HG03442 (cell line): ENCODE measurements around the gene RESP18.

Experiments used
- ATAC-seq: cut with Tn5 transposase; IDR thresholded peaks from one replicate; pipeline ENCODE4 v1.9.1; 2021; ENCODE audit warnings: mild to moderate bottlenecking, moderate library complexity; ENCODE audit not compliant: unreplicated experiment

The RESP18 gene

DNA sequence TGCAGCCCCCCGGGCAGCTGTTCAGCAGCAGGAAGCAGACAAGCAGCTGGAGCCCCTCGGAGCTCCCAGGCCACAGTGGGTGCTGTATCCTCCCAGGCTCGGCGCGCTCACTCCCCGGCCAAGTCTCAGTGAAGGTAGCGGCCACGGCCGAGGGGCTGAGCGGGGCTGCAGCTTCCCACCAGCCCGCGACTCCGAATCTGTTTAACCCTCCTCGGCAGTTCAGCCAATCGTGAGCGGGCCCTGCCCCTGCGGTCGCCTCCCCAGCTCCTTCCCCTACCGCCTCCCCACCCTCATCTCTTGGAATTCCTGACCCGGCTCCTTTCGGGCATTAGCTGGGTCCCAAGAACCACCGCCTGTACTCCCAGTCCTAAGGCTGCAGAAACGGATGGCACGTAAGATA lies at the start of gene RESP18:
TSS of gene RESP18 (minus strand) at position 203 of the 400 bp plus-strand sequence.
- no peak for ATAC-seq

DNA sequence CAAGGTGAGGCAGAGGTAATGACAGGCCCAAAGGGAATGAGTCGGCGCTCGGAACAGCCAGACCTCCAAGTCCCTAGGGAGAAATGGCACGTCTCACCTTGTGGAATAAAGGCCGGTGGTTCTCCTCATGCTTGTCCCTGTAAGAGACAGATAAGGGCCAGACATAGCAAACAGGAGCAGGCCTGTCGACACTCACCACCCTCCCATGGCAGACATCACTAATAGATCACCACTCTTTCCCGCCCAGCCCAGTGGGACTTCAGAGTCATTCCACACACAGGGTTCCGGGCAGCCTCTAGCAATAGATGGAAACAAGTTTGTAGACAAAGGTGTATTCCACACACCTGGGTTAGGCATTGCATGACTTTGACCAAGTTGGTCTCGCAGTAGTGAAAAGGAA lies 48.9 kb upstream of the RESP18 start:
- no peak for ATAC-seq

DNA sequence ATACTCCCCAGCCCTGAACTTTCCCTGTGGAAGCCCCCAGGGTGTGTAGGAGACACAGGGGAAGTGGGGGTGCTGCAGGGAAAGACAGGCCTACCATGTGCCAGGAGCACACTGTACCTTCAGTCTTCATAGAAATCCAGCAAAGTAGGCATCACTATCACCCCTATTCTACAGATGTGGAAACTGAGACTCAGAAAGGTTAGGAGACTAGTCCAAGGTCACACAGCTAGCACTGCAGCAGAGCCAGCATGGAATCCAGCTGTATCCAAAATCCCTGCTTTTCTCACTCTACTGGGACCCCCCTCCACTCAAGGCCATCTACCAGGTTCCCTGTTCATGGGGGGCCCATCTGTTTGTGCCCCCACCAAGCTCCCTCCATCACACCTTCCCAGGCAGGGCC lies 48.4 kb upstream of the RESP18 start:
- no peak for ATAC-seq

DNA sequence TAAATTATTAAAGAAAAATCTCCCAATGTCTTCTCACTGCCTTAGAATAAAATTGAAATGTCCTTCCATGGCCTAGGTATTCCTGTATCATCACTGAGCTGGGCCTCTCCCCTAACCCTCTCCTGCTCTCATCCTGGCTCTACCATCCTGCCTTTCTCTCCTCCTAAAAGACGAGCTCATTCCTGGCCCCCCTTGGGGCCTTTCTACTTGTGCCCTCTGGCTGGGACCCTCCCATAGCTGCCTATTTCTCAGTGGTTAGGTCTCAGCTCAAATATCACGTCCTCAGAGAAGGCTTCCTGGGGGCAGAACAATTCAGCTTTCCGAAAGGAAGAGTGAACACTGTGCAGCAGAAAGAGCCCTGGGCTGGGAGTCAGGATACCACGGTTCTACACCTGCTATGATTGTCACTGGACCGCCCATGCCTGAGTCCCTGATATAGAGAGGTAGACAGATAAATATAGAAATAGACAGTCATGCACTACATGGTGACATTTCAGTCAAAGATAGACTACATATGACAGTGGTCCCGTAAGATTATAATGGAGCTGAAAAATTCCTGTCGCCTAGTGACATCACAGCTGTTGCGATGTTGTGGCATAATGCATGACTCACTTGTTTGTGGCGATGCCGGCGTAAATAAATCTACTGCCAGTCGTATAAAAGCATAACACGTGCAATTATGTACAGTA lies 45.8 kb upstream of the RESP18 start:
- no peak for ATAC-seq

DNA sequence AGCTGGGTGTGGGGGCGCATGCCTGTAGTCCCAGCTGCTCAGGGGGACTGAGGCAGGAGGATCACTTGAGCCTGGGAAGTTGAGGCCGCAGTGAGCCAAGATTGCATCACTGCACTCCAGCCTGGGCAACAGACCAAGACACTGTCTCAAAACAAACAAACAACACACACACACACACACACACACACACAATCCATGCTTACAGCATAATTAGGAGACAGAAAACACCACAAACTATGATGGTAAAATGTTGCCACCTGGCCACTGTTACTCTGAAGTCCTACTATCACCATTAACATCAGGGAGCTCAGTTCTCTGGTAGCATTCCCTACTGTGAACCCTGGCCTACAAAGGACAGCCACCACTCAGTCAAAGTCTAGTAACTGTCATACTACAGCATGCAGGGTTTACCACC lies 36.9 kb upstream of the RESP18 start:
- no peak for ATAC-seq

DNA sequence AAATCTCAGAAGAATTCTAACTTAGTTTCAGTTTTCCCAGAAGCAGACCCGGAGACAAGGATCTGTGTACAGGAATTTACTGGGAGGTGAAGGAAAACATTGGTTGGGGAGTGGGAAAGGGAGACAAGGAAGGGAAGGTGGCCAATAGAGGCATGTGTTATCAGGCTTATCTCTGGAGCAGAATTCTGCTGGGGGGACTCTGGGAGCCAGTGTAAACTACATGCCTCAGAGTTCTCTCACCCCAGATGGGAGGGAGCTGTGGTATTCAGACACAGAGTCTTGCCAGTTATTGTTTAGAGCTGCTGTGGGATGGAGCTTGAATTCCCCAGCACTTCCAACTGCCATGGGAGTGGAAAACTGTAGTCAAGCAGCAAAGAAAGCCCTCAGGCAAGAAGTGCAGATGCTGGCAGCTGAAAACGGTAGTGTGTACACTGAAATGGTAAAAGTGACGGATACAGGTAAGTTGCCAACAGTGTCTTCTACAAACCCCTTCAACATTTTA lies 36.2 kb upstream of the RESP18 start:
- ATAC-seq = no peak

DNA sequence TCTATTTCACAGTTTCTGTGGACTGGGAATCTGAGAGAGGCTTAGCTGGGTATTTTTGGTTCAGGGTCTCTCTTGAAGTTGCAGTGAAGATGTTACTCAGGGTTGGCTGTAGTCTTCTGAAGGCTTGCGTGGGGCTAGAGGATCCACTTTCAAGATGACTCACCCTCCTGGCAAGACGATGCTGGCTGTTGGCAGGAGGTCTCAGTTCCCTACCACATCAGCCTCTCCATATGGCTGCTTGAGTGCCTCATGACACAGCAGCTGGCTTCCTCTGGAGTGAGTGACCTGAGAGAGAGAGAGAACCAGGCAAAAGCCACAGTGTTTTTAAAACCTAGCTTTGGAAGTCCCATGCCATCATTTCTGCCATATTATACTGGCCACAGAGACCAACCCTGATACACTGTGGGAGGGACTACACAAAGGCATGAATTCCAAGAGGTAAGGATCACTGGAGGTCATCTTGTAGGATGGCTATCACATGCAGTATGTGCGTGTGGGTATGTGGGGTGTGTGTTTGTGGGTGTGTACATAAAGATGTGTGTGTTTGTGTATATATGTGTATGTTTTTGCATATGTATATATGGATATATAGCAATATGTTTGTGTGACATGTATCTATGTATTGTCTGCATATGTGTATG lies 30.1 kb upstream of the RESP18 start:
- ATAC-seq = peak; percentile 87

DNA sequence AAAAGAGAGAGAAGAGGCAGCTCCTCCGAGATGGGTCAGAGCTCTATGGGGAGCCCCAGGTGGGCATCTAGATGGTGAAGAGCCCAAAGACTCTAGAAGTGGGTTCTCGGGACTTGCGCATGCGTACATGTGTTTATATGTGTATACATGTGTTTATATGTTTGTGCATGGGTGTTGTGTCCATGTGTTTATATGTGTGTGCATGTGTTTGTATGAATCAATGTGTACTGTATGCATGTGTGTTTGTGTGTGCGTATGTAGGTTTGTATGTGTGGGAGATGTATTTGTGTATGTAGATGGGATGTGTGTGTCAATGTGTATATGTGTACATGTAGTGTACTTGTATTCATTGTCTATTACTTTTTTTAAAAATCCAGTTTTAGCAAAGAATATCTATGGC lies 29.5 kb upstream of the RESP18 start:
- ATAC-seq = no peak

DNA sequence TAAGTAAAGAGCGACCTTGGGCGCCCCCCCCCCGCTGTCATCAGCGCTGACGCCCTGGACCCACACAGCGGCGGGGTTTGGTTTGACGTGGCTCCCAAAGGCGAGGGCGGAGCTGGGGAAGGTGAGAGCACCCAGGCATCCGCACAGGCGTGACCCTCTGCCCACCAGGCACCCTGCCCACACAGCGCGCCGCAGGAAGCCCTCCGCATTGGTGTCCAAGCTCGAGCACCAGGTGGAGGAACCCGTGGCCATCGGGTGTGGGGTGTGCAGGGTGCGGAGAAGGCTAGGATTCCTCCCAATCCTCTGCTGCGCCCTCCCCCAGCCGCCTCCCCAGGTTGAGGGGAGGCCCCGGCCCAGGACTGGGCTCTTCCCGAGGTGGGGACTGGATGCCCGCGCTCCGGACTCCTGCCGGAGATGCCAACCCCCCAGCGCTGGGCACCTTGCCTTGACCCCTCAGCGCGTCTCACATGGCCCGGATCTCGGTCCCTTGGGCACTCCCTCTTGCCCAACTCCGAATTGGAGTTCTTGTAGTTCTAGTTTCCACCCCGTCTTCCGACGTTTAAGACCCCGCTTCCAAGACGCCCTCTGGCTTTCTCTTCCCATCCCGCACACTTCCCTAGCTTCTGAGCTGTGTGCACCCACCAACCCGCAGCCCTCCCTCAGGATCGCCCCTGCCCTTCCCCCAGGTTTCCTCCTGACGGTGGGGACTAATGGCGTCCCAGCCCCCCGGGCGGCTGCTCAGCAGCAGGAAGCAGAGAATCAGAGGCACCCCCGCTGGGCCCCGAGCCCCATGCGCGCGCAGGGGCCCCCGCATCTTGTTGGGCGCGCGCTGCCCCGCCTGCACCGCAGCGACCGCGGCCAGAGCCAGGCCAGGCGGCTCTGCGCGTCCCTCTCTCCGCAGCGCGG lies 25.9 kb upstream of the RESP18 start:
- ATAC-seq = no peak

DNA sequence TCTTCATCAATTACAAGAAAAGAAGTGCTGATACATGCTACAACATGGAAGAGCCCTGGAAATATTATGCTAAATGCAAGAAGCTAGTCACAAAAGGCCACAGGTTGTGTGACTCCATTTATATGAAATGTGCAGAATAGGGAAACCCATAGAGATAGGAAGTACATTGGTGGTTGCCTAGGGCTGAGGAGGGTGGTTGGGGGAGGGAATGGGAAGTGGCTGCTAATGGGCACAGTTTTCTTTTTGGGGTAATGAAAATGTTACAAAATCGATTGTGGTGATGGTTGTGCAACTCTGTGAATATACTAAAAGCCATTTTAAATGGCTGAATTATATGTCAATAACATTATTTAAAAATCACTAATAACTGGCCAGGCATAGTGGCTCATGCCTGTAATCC lies 24.3 kb upstream of the RESP18 start:
- ATAC-seq = no peak

DNA sequence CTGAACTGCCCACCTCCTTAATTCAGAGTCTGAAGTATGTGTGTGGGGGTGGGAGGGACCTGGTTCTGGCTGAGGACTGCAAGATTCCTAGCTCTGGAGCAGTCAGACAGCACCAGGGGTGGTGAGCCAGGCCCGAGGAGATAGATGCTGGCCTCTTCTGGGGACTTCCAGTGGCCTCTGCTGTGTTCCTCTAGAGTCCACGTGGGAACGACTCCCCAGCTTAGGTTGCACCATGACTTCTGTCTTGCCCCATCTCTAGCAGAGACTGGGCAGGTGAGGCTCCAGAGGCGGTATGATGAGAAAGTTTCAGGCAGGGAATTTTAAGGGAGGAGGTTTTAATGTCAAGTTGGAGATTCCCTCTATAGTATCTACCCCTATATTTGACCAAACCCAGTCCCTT lies 22.0 kb upstream of the RESP18 start:
- no peak for ATAC-seq

DNA sequence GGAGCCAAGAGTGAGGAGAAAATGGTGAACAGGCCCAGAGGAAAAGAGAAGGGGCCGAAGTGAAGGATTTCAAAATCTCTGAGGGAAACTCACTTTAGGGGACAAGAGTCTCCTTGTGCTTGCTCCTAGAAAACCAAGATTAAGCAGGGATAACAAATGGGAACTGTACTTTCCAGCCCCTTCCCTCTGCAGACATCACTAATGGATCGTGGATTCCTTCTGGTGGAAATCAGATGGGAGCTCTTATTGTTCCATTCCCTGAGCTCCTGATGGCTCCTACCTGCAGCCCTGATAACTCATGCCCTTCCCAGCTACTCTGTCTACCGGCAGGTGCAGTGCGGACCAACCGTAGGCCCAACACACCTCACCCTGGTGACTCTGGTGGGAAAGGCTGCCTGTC lies 20.6 kb upstream of the RESP18 start:
- no peak for ATAC-seq

DNA sequence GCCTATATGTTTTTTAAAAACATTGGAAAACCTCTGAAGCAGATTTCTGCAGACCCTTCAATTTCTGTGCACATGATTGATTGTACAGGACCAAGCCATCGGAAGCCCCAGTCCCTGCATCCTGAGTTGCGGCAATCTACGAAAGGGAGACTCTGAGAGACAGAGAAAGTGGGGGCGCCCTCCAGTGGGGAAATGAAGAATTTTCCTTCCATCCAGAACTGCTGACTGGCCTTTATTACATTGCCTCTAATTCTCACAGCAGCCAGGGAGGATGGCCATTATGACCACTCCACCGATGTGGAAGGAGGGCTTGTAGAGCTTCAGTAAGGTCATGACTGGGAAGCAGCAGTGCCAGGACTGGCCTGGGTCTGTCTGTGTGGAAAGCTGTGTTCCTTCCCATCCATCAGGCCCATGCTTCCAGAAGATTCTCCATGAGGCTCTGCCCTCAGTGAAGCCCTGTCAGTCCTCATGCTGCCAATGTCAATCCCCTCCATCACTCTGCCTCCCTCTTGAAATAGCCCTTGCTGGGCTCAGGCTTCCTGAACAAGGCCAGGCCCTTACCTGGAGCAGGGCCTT lies 20.0 kb upstream of the RESP18 start:
- ATAC-seq = peak; percentile 53

DNA sequence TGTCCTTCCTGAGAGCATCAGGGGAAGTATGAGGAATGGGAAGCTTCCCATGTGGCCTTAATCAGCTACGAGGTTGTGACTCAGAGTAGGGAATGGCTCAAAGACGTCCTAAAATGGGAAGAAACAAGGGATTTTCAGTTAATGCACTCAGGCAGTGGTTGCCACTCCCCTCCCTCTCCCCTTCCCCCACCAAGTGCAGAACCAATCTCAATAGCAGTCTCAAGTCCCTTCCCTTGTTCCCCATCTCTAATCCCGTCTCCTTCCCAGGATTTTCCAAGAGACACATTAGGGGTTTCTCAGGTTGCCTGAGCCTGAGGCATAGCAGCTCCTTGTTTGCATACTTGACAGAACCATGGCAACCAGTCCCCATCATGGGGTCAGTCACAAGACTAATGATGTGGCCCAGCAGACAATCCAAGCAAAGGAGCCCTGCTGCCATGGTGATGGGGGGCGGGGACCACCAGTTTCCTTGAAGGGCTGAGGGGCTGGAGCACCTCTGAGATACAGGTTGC lies 18.2 kb upstream of the RESP18 start:
- no peak for ATAC-seq

DNA sequence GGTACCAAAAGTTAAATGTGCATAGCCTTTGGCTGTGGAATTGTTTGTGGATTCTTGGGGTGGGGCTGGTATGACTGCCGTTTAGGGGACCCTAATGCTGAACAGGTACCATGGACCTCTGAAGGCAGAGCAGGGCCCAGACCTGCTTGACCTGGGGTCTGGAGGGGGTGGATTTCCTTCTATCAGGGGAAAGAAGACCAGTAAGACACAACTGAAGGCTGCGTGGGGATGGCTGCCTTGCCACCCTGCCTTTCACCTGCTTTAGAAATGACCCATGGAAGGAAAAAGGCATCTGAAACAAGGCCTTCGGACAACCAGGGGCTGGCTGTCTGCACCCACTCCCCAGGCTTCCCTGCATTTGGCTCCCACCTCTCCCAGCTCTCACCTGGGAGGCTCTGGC lies 17.7 kb upstream of the RESP18 start:
- ATAC-seq = no peak

DNA sequence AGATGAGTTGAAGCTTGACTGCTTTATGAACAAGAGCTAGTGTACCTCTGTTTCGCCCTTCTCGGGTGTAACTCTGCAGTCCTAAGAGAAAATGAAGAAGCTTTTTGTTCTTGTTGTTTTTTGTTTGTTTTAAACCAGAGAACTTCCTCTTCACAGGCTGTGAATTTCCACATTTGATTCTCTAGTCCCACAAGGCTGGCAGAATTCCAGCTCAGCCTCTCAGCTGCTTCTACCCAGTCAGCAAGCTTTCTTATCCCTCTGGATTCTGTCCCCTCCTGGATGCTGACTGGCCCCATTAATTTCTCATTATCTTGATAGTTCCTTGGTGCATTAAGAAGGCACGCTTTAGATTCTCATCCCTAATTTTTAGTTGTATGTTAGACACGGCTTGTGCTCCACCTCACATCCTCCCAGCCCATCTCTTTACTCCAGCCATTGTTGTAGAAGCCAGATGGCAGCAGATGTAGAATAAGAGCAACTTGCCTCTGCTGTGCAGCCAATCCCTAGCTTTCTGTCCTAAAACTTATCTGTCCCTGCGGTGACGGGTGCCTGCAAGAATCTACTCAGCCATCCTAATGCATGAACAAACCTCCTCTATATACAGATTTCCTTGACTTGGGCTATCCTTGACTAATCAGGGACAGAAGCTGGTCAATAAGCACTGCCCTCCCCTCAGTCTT lies 12.3 kb upstream of the RESP18 start:
- ATAC-seq = no peak

DNA sequence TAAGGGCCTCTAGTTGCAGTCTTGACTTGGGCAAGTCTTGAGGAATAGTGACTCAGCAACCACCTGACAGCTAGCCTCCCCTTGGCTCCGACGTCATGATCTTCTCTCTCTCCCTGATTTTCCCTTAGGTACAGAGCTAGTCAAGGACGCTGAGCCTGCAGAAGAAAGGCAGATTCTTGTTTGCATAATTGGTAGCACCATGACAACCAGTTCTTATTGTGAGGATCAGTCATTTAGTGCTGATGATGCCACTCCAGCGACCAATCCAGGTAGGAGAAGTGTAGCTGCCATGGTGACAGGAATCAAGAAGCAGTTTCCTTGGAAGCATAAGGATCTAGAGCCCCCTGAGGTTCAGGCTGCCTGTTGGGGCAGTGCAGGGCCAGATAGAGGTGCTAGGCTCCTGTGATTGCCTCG lies 2.8 kb upstream of the RESP18 start:
- ATAC-seq = no peak

DNA sequence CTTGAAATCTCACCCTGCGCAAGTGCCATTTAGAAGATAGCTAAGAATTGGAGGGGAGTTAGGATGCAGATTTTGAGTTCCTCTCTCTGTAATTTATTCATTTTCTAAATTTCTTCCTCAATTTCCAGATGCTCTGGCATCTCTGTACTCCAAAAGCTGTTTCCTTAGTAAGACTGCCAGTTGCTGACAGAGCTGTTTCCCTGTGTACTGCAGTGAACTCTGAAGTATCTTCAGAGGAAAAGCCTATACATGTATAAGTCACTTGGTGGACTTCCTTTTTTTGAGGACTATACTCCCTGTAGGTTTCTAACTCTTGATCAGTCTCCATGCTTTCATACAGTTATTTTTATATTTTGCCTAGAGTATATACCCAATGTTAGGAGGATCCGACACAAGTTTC lies 1.5 kb upstream of the RESP18 start:
- ATAC-seq = no peak

DNA sequence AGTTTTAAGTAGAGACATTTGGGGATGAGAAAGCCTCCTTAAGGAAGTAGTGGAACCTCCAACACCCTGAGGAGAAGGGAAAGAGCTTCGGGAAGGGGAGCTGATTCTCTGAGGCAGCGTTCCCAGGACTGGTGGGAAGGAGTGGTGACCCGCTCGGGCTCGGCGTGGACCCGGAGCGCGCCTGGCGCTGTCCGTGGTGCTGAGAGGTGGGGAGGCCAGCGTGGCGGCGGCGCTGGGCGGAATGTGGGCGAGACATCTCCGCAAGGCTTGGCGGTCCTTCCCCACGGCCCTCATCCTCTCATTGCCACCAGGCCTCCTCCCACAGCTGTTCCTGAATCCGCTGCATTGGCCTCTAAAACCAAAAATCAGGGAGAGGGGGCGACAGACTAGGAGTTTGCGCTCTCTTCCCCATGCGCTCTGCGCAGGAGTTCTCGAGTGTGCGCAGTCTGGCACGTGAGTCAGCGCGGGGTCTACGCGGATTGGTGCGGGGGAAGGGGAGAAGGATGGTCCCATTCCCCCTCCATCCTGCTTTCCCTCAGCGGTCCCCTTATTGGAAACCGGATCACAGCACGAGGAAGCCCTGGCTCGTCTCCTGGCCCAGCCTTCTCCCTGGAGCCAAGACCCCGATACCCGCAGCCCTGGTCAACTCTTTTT lies 857 bp downstream of the RESP18 start:
- no peak for ATAC-seq

DNA sequence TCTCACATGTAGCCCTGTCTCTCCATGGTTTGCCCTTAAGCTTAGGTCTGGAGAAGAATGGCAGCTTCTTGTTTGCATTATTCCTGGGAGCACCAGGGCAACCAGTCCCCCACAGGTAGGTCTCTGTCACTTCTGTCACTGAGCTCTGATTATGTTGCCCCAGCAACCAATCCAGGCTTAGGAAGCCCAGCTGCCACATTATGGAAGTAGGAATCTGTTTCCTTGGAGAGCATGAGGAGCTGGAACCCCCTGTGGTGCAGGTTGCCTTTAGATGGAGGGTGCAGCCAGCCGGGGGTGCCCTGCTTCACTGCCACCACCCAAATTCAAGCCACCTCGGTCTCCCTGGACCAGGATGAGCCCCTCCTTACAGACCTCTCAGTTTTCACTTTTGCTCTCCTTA lies 4.8 kb downstream of the RESP18 start:
- ATAC-seq = no peak
